ENCODE data around the gene S100Z.

DNA sequence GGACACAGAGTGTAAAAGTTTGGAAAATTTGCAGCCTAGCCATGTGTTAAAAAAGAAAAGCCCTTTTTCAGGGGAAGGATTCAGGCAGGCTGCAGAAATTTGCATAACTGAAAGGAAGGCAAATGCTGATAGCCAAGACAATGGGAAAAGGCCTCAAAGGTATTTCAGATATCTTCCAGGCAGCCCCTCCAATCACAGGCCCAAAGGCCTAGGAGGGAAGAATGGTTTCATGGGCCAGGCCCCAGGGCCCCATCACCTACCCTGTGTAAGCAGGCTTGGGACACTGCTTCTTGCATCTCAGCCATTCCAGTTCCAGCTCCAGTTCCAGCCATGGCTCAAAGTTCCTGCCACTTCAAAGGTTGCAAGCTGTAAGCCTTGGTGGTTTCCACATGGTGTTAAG lies 4.8 kb downstream of the S100Z start:
- TF ChIP-seq, protein P1, sequence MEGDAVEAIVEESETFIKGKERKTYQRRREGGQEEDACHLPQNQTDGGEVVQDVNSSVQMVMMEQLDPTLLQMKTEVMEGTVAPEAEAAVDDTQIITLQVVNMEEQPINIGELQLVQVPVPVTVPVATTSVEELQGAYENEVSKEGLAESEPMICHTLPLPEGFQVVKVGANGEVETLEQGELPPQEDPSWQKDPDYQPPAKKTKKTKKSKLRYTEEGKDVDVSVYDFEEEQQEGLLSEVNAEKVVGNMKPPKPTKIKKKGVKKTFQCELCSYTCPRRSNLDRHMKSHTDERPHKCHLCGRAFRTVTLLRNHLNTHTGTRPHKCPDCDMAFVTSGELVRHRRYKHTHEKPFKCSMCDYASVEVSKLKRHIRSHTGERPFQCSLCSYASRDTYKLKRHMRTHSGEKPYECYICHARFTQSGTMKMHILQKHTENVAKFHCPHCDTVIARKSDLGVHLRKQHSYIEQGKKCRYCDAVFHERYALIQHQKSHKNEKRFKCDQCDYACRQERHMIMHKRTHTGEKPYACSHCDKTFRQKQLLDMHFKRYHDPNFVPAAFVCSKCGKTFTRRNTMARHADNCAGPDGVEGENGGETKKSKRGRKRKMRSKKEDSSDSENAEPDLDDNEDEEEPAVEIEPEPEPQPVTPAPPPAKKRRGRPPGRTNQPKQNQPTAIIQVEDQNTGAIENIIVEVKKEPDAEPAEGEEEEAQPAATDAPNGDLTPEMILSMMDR (IDR thresholded peaks at IDR 0.05) = no peak
- no peak for TF ChIP-seq EP300 (IDR thresholded peaks at IDR 0.05)
- no peak for TF ChIP-seq POLR2A (IDR thresholded peaks at IDR 0.05)
